Transverse colon (tissue), 3 donors: ENCODE data around the gene SUPT4H1.

Experiments
- CTCF ChIP-seq, 5 experiments: fragments of 200-600 bp in 3 of 5; fragments of 450-650 bp in 2 of 5; sonication (generic) in 3 of 5; IDR thresholded peaks; 1 replicate in 2 of 5; 2 replicates in 3 of 5; pipeline ENCODE4 v1.5.1; 2016 to 2017; ENCODE audit warnings: antibody characterized with exemption in 5 of 5, inconsistent platforms in 3 of 5, mild to moderate bottlenecking in 2 of 5, moderate library complexity in 1 of 5
- POLR2A ChIP-seq: fragments of 450-650 bp; IDR thresholded peaks from one replicate; pipeline ENCODE4 v1.6.1; 2016; ENCODE audit warnings: antibody characterized with exemption, mild to moderate bottlenecking, moderate library complexity

- TF ChIP-seq CTCF (IDR thresholded peaks at IDR 0.05) (peak; percentile 58 to 85 (median 73)), POLR2A (no peak)
Measured at GRCh38 chr17:58317421-58318064, 34.5 kb downstream of the SUPT4H1 start.
